Measurements from ENCODE around the gene IDH1.

DNA sequence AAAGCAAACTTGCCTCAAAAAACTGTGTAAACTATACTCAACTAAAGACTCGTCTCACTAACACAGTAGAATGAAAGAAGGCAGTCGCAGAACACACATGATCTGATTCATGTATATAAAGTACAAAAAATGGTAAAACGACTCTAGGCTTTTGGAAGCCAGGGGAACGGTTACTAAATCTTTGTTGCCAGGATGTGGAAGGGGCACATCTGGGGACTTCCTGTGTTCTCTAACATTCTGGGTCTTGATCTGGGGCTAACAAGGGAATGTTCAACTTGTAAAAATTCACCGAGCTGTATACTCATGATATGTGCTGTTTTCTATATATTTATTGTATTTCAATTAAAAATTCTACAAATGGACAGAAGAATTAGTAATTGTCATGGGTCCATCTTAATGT lies 50.7 kb downstream of the IDH1 start:
- TF ChIP-seq, protein P1, sequence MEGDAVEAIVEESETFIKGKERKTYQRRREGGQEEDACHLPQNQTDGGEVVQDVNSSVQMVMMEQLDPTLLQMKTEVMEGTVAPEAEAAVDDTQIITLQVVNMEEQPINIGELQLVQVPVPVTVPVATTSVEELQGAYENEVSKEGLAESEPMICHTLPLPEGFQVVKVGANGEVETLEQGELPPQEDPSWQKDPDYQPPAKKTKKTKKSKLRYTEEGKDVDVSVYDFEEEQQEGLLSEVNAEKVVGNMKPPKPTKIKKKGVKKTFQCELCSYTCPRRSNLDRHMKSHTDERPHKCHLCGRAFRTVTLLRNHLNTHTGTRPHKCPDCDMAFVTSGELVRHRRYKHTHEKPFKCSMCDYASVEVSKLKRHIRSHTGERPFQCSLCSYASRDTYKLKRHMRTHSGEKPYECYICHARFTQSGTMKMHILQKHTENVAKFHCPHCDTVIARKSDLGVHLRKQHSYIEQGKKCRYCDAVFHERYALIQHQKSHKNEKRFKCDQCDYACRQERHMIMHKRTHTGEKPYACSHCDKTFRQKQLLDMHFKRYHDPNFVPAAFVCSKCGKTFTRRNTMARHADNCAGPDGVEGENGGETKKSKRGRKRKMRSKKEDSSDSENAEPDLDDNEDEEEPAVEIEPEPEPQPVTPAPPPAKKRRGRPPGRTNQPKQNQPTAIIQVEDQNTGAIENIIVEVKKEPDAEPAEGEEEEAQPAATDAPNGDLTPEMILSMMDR (IDR thresholded peaks at IDR 0.05), result no peak
- TF ChIP-seq POLR2A (IDR thresholded peaks at IDR 0.05), result no peak

All from thyroid gland (tissue), 4 donors.